Heart left ventricle (tissue), 13 donors: ENCODE data around the gene CYP39A1.

Experiments used
- POLR2A ChIP-seq, 2 donors: fragments of 450-650 bp; IDR thresholded peaks; one replicate each; pipeline ENCODE4 v1.6.1; 2017; ENCODE audit warnings: antibody characterized with exemption in 2 of 2, mild to moderate bottlenecking in 2 of 2, moderate library complexity in 2 of 2
- TF ChIP-seq, protein P1 (sequence below), 12 donors: fragments of 200-600 bp; sonication (generic) in 4 of 12; IDR thresholded peaks; one replicate each; pipeline versions ENCODE4 v1.5.0 to v1.8.0; 2018 to 2022; ENCODE audit warnings: antibody characterized with exemption in 12 of 12, mild to moderate bottlenecking in 5 of 12
- donor health status: ischemic (EF 13 %, LVEDD 7.1; RV severe dilation, severe dysfunction).
- donor health status: DM: no; HTN: yes; CAD: no.
- donor health status: DM: no; HTN: no; CAD: no.
- donor health status: ischemic (EF 25% LVEDD 6.9; RV normal size, moderate dysfunction).
- donor health status: ischemic (EF 25% LVEDD 5.7; RV mildly dilated, moderate dysfunction).
- donor health status: ischemic (EF 35%, LVEDD 5.7; RV mildly dilated, moderate dysfunction).
- donor health status: nonischemic (EF 11% LVEDD 7.7; RV severe dilation, severe dysfunction).
- donor health status: DM: yes; HTN: yes; CAD: no.
- donor health status: PGD.
- donor health status: ischemic (EF 29% LVEDD 5.4; RV normal size, mild dysfunction).
- donor health status: nonischemic (EF 23%, LVEDD 6.1; RV moderate dilation, normal function).

GRCh38 chr6:46628976-46629375 lies 23.6 kb downstream of the CYP39A1 start:
- TF ChIP-seq POLR2A (IDR thresholded peaks at IDR 0.05): no peak
- TF ChIP-seq, protein P1, sequence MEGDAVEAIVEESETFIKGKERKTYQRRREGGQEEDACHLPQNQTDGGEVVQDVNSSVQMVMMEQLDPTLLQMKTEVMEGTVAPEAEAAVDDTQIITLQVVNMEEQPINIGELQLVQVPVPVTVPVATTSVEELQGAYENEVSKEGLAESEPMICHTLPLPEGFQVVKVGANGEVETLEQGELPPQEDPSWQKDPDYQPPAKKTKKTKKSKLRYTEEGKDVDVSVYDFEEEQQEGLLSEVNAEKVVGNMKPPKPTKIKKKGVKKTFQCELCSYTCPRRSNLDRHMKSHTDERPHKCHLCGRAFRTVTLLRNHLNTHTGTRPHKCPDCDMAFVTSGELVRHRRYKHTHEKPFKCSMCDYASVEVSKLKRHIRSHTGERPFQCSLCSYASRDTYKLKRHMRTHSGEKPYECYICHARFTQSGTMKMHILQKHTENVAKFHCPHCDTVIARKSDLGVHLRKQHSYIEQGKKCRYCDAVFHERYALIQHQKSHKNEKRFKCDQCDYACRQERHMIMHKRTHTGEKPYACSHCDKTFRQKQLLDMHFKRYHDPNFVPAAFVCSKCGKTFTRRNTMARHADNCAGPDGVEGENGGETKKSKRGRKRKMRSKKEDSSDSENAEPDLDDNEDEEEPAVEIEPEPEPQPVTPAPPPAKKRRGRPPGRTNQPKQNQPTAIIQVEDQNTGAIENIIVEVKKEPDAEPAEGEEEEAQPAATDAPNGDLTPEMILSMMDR (IDR thresholded peaks at IDR 0.05): no peak
